ENCODE measurements around the gene DCPS.
"Not testable (repeated sequence)": the region's sequence is repeated elsewhere in the genome, so short reads cannot be mapped to it uniquely, and the experiment has no call there.

DCPS gene

DNA sequence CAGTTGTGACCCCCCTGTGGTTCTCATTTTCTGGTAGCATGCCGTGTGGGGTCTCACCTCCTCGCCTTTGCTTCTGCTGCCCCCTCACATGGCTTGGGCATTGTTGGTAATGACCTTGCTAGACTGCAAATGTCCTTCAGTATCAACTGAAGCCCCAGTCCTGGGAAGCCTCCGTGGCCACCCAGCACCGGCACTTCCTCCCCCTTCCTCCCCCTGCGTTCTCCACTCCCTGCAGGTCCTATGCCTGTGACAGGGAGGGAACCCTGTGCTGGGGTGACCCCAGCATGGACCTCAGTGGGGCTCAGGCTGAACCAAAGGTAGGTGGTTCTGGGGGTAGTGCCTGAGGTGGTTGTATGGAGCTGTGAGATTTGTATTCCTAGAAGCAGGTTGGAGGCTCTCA is 57.5 kb downstream of the DCPS start:
- DNase-seq (ENCODE audit: low spot score) = no peak

GRCh38 chr11:126362879-126363655 is 59.2 kb downstream of the DCPS start:
- no peak for DNase-seq (ENCODE audit: low spot score)

DNA sequence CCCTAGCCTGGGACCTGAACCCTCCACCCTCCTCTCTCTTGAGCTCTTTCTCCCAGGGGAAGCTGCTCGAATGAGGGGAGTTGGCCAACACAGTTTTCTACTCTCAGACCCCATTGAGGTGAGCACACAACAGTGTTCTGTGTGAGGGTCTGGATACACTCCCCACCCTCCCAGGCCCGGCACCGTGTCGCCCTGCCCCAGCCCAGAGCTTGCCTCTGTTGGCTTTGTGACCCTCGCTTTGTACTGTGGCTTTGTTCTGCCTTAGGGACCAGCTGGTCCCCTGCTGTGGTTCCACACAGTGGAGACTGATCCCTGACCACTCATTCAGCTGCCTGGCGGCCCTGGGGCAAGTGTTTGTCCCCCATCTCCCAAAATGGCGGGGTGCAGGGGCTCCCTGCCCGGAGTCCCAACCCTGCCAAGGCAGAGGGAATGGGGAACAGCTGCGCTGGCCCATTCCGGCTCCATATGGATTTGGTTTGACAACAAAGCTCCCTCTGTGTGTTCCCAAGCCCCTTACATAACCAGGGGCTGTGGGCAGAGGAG is 59.9 kb downstream of the DCPS start:
- no peak for DNase-seq (ENCODE audit: low spot score)

DNA sequence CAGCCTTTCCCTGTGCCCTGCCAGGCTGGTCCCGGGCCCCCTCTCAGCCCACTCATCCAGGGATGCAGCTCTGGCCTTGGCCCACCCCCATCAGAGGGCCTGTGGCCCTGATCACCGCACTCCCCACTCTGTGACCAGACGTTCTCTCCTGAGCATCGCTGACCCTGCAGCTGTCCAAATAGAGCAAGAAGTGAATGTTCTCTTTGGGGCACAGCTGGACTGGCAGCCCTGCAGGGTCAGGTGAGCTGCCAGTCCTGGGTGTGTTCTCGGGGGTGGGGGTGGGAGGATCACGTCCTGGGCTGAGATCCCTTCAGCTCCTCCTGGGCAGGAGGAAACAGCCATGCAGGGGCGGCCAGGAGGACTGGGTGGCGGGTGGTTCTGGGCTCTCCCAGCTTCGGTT is 60.9 kb downstream of the DCPS start:
- not testable (repeated sequence) for DNase-seq (ENCODE audit: low spot score)

- not testable (repeated sequence) for DNase-seq (ENCODE audit: low spot score)
Observed at GRCh38 chr11:126365508-126365907, 61.6 kb downstream of the DCPS start.

DNA sequence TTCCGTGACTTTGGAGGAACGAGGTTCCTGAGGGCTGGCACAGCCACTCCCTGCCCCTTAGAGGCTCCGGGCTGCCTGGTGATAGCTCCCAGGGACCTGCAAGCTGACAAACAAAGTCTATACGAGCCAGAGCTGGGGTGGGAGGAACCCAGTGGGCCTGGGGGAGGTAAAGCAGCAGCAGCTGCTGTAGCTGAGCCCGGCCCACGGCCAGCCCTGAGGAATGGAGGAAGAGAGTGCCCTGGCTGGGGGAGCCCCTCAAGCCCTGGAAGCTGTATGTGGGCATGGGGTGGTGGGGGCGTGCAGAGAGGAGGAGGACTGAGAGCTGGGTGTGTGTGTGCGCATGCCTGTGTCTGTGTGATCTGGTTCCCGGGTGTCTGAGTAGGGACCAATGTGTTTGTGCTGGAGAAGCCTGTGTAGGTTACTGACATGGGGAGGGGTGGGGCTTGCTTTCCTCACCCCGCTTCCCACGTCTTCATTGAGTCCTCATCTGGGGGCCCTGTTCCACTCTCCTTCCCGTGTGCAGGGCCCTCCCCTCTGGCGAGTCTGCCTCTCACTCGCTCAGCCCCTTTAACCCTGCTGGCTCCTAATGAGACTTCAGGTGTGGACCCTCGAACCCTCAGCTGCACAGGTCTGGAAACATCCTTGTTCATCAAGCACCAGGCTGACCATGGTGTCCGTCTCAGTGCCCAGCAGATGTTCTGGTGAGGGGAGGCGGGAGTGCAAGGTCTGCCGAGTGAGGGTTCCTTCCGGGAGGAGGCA is 62.4 kb downstream of the DCPS start:
- DNase-seq (ENCODE audit: low spot score) = no peak

DNA sequence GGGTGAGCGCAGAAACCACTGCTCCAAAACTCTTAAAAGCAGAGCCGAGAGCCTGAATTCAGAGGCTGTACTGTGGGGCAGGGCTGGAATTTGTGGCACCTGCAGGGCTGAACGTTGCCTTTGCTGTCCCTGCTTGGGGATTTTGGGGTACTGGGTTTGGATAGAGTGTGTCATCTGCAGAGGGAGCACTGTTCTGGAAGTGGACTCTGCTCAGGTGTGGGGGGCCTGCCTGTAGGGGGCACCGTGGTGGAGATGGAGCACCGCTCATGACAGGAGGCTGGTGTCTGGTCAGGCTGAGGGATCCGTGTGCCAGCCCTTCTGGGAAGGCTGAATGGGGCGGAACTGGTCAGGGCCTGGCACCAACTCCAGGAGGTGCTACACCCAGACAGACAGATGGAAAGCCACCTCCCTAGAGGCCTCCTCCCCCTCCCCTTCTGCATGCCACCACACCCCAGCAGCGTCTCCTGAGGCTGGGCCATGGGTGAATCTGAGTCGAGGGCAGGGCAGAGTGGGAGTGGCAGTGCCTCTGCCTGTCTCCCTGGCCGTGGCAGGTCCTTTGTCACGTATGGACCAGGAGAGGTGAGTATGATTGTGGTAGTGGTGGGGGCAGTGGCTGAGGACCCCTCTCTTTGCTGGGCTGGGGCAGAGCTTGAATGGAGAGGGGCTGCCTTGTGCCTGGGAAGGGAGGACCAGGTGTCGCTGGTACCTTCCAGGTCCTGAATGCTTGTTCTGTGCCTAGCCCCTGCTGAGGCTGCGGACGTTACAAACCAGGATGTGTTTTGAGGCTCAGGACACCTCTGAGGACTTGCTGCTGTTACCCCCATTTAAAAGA is 63.2 kb downstream of the DCPS start:
- not testable (repeated sequence) for DNase-seq (ENCODE audit: low spot score)

DNA sequence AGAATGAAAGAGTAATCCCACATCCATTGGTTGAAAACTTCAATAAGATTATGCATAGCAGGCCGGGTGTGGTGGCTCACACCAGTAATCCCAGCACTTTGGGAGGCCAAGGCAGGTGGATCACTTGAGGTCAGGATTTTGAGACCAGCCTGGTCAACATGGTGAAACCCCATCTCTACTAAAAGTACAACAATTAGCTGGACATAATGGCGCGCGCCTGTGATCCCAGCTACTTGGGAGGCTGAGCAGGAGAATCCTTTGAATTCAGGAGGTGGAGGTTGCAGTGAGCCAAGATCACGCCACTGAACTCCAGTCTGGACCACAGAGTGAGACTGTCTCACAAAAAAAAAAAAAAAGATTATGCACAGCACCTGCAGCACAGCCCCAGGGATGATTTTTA is 63.9 kb downstream of the DCPS start:
- not testable (repeated sequence) for DNase-seq (ENCODE audit: low spot score)

- not testable (repeated sequence) for DNase-seq (ENCODE audit: low spot score)
Observed at GRCh38 chr11:126368336-126369119, 64.7 kb downstream of the DCPS start.

DNA sequence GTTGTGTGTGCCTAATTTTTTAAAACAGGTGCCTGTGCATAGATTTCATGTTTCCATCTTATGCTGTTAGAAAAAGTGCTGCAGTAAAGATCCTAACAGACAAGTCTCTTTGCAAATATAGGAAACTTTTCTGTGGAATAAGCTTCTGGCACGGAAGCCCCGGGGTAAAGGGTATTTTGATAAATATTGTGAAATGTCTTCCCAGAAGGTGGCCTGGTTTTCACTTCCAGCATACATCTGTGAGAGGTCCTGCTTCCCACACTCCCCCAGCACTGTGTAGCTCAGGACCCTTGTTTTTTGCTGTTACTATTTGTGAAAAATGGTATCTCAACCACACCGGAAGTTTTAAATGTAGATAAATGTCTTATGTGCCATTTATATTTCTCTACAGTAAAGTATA is 66.2 kb downstream of the DCPS start:
- no peak for DNase-seq (ENCODE audit: low spot score)

- DNase-seq (ENCODE audit: low spot score) = no peak
Observed at GRCh38 chr11:126371595-126371994, 67.7 kb downstream of the DCPS start.

DNA sequence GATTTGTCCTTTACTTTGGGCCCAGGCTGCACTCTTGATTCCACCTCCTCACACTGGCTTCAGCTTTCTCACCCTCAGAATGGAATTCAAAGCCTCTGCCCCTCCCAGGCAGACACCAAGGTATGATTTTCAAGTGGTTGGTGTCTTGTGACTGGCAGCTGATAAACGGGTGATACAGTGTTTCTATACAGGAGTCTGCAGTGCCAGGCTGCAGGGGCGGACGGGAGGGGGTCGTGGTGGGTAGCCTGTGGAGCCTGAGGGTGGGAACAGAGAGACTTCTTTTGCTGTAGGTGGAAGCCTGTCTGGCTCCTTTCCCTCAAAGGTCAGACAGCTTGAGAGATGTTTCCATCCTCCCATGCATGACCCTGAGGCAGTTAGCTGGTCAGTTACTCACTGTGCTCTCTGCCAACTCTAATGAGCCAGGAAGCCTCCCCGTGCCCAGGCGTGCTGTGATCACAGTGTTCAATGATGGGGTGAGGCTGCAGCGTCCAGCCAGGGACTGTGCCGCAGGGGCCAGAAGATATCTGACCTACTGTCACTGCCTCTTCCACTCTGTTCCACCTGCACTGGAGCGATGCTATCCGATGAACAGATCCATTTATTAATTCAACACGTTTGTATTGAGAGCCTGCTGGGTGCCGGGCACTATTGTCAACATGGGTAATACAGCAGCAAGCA is 69.7 kb downstream of the DCPS start:
- not testable (repeated sequence) for DNase-seq (ENCODE audit: low spot score)

DNA sequence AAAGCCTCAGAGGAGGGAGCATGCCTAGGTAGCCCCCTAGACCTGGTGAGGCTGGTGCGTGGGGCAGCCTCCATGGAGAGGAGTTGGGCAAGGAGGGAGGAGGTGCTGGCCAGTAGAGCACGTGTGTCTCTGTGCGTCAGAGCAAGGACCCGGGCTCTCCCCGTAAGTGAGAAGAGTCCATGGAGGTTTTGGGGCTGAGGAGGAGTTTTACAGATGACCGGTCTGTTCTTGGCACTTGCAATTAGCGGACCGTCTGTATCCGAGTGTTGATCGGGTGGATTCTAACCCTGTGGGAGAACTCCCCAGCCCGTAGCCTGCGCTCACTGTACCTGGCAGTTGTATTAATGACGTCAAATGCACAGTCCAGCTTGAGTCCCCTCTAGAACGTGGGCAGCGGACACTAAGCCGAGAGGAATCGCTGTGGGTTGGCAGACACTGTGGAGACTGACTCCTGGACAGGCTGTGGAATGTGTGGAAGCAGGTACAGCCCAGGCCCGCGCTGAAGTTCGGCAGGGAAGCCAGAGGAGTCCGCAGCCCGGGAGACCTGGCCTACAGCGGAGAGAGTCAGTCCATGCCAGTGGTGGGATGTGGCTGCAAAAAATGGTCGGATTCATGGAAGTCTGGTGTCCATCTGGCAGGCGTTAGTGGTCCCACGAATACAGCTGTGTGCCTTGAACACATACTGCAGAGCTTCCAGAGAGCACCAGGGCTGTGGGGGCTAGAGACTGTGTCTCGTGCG is 70.9 kb downstream of the DCPS start:
- peak; percentile 14 for DNase-seq (ENCODE audit: low spot score)

DNA sequence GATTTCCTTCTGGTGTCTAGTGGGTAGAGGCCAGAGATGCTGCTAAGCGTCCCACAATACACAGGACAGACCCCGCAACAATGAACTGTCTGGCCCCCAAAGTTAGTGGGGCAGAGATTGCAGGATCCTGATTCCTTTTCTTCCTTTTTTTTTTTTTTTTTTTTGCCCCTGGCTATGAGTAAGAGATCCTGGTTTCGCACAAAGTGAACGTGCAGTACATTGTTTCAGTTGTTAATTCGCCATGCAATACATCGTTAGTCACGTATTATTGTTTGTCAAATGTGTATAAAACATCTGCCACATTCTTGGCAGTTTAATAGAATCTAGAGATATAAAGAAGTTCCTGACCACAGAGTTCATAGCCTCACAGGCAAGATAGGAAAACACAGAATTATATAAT is 71.9 kb downstream of the DCPS start:
- DNase-seq (ENCODE audit: low spot score) = no peak

- no peak for DNase-seq (ENCODE audit: low spot score)
Observed at GRCh38 chr11:126378763-126379162, 74.9 kb downstream of the DCPS start.

- DNase-seq (ENCODE audit: low spot score) = no peak
Observed at GRCh38 chr11:126380909-126381308, 77.0 kb downstream of the DCPS start.

DNA sequence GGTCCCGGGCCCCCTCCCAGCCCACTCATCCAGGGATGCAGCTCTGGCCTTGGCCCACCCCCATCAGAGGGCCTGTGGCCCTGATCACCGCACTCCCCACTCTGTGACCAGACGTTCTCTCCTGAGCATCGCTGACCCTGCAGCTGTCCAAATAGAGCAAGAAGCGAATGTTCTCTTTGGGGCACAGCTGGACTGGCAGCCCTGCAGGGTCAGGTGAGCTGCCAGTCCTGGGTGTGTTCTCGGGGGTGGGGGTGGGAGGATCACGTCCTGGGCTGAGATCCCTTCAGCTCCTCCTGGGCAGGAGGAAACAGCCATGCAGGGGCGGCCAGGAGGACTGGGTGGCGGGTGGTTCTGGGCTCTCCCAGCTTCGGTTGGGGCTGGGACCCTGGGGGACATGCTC is 78.1 kb downstream of the DCPS start:
- not testable (repeated sequence) for DNase-seq (ENCODE audit: low spot score)

DNA sequence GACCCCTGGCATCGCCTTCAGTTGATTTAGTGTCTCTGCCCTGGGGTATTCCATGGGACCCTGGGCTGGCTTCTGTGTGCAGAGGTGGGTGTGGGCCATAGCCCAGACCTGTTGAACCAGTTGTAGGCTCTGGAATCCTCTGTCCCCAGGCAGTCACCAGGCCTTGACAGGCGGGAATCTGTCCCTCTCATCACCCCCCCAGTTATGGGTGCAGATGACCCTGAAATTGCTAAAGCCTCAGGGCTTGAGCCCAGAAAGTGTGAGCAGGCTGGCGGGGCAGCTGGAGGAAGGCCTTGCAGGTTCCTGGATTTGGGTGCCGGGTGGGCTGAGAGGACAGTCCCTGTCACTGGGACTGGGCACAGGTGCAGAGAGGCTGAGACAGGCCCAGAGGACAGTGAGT is 78.8 kb downstream of the DCPS start:
- DNase-seq (ENCODE audit: low spot score) = not testable (repeated sequence)

GRCh38 chr11:126383339-126384335 is 79.8 kb downstream of the DCPS start:
- no peak for DNase-seq (ENCODE audit: low spot score)
